AG09309 (cell line): ENCODE measurements around the gene SDK1.

ENCODE experiments used
- DNase-seq: peaks from one replicate; pipeline ENCODE4 v3.0.0-alpha.2; 2010; ENCODE audit warnings: low read depth
- H3K4me3 ChIP-seq: 2 replicates; pipeline ENCODE4 v1.5.1; 2011; ENCODE audit warnings: mild to moderate bottlenecking, low read depth, low read length, moderate library complexity; ENCODE audit not compliant: control insufficient read depth
- CTCF ChIP-seq: IDR thresholded peaks from 2 replicates; pipeline ENCODE4 v1.5.1; 2011; ENCODE audit warnings: mild to moderate bottlenecking, low read depth, low read length, inconsistent platforms; ENCODE audit not compliant: insufficient read depth, control insufficient read depth; ENCODE audit errors: missing control alignments

The SDK1 gene

GRCh38 chr7:3501671-3502070 is 200.6 kb downstream of the SDK1 start:
- no peak for TF ChIP-seq CTCF
- H3K4me3 ChIP-seq: no peak overlapping the region
- no peak for DNase-seq

- DNase-seq: no peak
- no peak for TF ChIP-seq CTCF
- H3K4me3 ChIP-seq: no peak overlapping the region
Observed at GRCh38 chr7:3504384-3504783, 203.3 kb downstream of the SDK1 start.

GRCh38 chr7:3510101-3511020 is 209.3 kb downstream of the SDK1 start:
- no peak for TF ChIP-seq CTCF
- no peak overlapping the region for H3K4me3 ChIP-seq
- DNase-seq: no peak

GRCh38 chr7:3517344-3517743 is 216.3 kb downstream of the SDK1 start:
- TF ChIP-seq CTCF: no peak
- H3K4me3 ChIP-seq: no peak overlapping the region
- no peak for DNase-seq

- DNase-seq: no peak
- no peak for TF ChIP-seq CTCF
- H3K4me3 ChIP-seq: no peak overlapping the region
Observed at GRCh38 chr7:3518546-3518945, 217.5 kb downstream of the SDK1 start.

- no peak for DNase-seq
- H3K4me3 ChIP-seq: no peak overlapping the region
- TF ChIP-seq CTCF: no peak
Observed at GRCh38 chr7:3520206-3520605, 219.2 kb downstream of the SDK1 start.

GRCh38 chr7:3527496-3528124 is 226.6 kb downstream of the SDK1 start:
- no peak for TF ChIP-seq CTCF
- H3K4me3 ChIP-seq: no peak overlapping the region

More at GRCh38 chr7:3527496-3528124, 226.6 kb downstream of the SDK1 start:
- no peak for DNase-seq
